ENCODE data around the gene OR5K4. TPM values are rescaled to one million over a fixed set of nuclear protein-coding genes. Genes with fewer than 3 reads are reported as not detected.

The OR5K4 gene
- total RNA-seq, 4 donors from 2014 or later: not detected

- no peak overlapping the region for H3K27ac ChIP-seq
- peaks cover 0 to 3% (median 0%) of the 10 kb centered on the region in 4 donors for H3K9me3 ChIP-seq
Observed at GRCh38 chr3:98359250-98359649, 5.6 kb downstream of the OR5K4 start.

DNA sequence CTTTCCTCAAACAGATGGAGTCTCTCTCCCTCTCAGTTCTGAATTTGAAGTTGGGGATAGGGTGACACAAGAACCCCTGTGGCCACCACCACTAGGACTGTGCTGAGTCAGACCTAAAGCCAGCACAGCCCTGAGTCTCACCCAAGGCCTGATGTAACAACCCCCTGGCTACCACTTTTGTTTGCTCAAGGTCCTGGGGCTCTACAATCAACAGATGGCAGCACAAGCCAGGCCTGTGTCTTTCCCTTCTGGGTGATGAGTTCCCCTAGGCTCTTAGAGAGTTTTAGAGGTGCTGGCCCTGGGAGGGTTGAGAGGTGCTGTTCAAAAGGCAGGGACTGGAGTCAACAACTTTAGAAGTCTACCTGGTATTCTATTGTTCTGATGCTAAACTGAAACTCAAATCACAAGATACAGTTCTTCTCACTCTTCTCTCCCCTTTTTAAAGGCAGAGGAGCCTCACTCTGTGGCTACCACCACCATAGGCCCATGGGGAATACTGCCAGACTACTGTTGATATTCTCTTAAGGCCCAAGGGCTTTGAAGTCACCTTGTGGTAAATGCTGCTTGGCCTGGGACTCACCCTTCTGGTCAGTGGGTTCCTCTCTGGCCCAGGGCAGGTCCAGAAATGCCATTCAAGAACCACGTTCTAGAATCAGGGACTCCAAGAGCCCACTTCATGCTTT lies 6.5 kb downstream of the OR5K4 start:
- Histone ChIP-seq H3K4me1 (no peaks in the 10 kb centered on the region), H3K27me3 (no peaks in the 10 kb centered on the region), H3K36me3 (no peaks in the 10 kb centered on the region), H3K4me3 (no peak overlapping the region), H3K9me3 (peaks cover 0 to 3% (median 0%) of the 10 kb centered on the region in 4 donors), H3K27ac (no peak overlapping the region)
- DNase-seq: no peak
- TF ChIP-seq, protein P1, sequence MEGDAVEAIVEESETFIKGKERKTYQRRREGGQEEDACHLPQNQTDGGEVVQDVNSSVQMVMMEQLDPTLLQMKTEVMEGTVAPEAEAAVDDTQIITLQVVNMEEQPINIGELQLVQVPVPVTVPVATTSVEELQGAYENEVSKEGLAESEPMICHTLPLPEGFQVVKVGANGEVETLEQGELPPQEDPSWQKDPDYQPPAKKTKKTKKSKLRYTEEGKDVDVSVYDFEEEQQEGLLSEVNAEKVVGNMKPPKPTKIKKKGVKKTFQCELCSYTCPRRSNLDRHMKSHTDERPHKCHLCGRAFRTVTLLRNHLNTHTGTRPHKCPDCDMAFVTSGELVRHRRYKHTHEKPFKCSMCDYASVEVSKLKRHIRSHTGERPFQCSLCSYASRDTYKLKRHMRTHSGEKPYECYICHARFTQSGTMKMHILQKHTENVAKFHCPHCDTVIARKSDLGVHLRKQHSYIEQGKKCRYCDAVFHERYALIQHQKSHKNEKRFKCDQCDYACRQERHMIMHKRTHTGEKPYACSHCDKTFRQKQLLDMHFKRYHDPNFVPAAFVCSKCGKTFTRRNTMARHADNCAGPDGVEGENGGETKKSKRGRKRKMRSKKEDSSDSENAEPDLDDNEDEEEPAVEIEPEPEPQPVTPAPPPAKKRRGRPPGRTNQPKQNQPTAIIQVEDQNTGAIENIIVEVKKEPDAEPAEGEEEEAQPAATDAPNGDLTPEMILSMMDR (IDR thresholded peaks at IDR 0.05): no peak
- TF ChIP-seq POLR2A (IDR thresholded peaks at IDR 0.05): no peak

More at GRCh38 chr3:98359250-98359649, 5.6 kb downstream of the OR5K4 start:
- DNase-seq: no peak
- TF ChIP-seq POLR2A (IDR thresholded peaks at IDR 0.05): no peak
- TF ChIP-seq, protein P1 (IDR thresholded peaks at IDR 0.05): no peak
- Histone ChIP-seq H3K36me3 (no peaks in the 10 kb centered on the region), H3K4me1 (no peaks in the 10 kb centered on the region), H3K27me3 (no peaks in the 10 kb centered on the region), H3K4me3 (no peak overlapping the region)

GRCh38 chr3:98360681-98361080 lies 7.0 kb downstream of the OR5K4 start:
- Histone ChIP-seq H3K9me3 (peaks cover 0 to 3% (median 0%) of the 10 kb centered on the region in 4 donors), H3K4me1 (no peaks in the 10 kb centered on the region), H3K36me3 (no peaks in the 10 kb centered on the region), H3K27ac (no peak overlapping the region), H3K4me3 (no peak overlapping the region), H3K27me3 (no peaks in the 10 kb centered on the region)
- no peak for TF ChIP-seq POLR2A (IDR thresholded peaks at IDR 0.05)
- TF ChIP-seq, protein P1 (IDR thresholded peaks at IDR 0.05): no peak
- DNase-seq: no peak

GRCh38 chr3:98361289-98361688 lies 7.6 kb downstream of the OR5K4 start:
- Histone ChIP-seq H3K4me3 (no peak overlapping the region), H3K9me3 (peaks cover 0 to 3% (median 0%) of the 10 kb centered on the region in 4 donors), H3K4me1 (no peaks in the 10 kb centered on the region), H3K27ac (no peak overlapping the region), H3K27me3 (no peaks in the 10 kb centered on the region), H3K36me3 (no peaks in the 10 kb centered on the region)
- TF ChIP-seq, protein P1 (IDR thresholded peaks at IDR 0.05): no peak
- no peak for TF ChIP-seq POLR2A (IDR thresholded peaks at IDR 0.05)
- DNase-seq: no peak

DNA sequence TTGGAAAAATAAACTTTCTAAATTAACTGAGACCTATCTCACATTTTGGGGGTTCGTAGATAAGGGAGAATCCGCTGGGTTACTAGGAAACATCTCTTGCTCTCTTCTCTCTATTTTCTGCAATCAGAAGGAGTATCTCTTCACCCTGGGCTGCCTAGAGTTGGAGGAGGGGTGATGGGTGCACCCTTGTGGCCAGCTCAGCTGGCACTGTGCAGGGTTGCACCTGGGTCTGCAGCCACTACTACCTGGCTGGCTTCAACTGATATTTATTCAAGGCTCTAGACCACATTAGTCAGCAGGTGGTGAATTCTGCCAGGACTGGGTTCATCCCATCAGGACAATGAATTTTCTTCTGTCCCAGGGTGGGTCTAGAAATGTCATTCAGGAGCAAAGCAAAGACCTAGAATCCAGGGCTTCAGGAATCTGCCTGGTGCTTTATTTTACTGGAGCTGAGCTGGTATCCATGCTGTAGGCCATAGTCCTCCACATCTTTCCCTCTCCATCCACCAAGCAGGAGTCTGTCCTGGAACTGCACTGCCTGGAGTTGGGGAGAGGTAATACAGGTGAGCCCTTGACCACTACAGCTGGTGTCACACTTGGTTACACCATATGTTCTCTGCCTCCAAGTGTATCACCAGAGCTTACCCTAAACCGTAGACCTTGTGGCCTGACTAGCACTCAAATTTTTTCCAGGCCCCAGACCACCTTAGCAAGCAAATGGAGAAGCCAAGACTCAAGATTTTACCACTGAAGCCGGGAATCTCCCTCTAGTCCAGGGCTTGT lies 14.0 kb downstream of the OR5K4 start:
- H3K27ac ChIP-seq: no peak overlapping the region
- no peaks in the 10 kb centered on the region for H3K9me3 ChIP-seq
- H3K4me1 ChIP-seq: no peaks in the 10 kb centered on the region
- H3K27me3 ChIP-seq: no peaks in the 10 kb centered on the region
- DNase-seq: no peak
- H3K36me3 ChIP-seq: no peaks in the 10 kb centered on the region
- TF ChIP-seq, protein P1 (IDR thresholded peaks at IDR 0.05): no peak
- TF ChIP-seq POLR2A (IDR thresholded peaks at IDR 0.05): no peak
- no peak overlapping the region for H3K4me3 ChIP-seq

Measured in Peyer's patch (tissue), 4 donors.